ENCODE measurements around the gene TMEM17.

Gene TMEM17

GRCh38 chr2:62465741-62466502, 40.1 kb downstream of the TMEM17 start:
- H3K27ac ChIP-seq (replicated peaks) = no peak overlapping the region
- DNase-seq (ENCODE audit: low read depth in 1 of 2, low spot score in 1 of 2) = no peak
- no peak overlapping the region for H3K4me3 ChIP-seq (replicated peaks; ENCODE audit: insufficient read depth, low read length)
- no peaks in the 10 kb centered on the region for H3K27me3 ChIP-seq (ENCODE audit: insufficient read depth, poor library complexity, severe bottlenecking)
- TF ChIP-seq CTCF (IDR thresholded peaks at IDR 0.05; ENCODE audit: insufficient read depth, low read length) (no peak), GABPA (IDR thresholded peaks at IDR 0.05; ENCODE audit: low read depth) (no peak), POLR2AphosphoS5 (IDR thresholded peaks at IDR 0.05; ENCODE audit: low read depth) (no peak), REST (IDR thresholded peaks at IDR 0.05; ENCODE audit: insufficient replicate concordance, low read depth) (no peak), SPI1 (IDR thresholded peaks at IDR 0.05; ENCODE audit: borderline replicate concordance, low read depth) (peak; percentile 58; the same call in 1 of the 2 replicates)

GRCh38 chr2:62465039-62465740, 40.8 kb downstream of the TMEM17 start:
- no peak for DNase-seq (ENCODE audit: low read depth in 1 of 2, low spot score in 1 of 2)
- TF ChIP-seq REST (IDR thresholded peaks at IDR 0.05; ENCODE audit: insufficient replicate concordance, low read depth) (no peak), CTCF (IDR thresholded peaks at IDR 0.05; ENCODE audit: insufficient read depth, low read length) (no peak), POLR2AphosphoS5 (IDR thresholded peaks at IDR 0.05; ENCODE audit: low read depth) (no peak), SPI1 (IDR thresholded peaks at IDR 0.05; ENCODE audit: borderline replicate concordance, low read depth) (no peak), GABPA (IDR thresholded peaks at IDR 0.05; ENCODE audit: low read depth) (no peak)
- H3K27ac ChIP-seq (replicated peaks) = no peak overlapping the region
- H3K4me3 ChIP-seq (replicated peaks; ENCODE audit: insufficient read depth, low read length) = no peak overlapping the region
- H3K27me3 ChIP-seq (ENCODE audit: insufficient read depth, poor library complexity, severe bottlenecking) = no peaks in the 10 kb centered on the region

GRCh38 chr2:62464221-62465007, 41.6 kb downstream of the TMEM17 start:
- no peak overlapping the region for H3K27ac ChIP-seq (replicated peaks)
- TF ChIP-seq POLR2AphosphoS5 (IDR thresholded peaks at IDR 0.05; ENCODE audit: low read depth) = no peak
- no peak for DNase-seq (ENCODE audit: low read depth in 1 of 2, low spot score in 1 of 2)
- H3K27me3 ChIP-seq (ENCODE audit: insufficient read depth, poor library complexity, severe bottlenecking) = no peaks in the 10 kb centered on the region
- no peak overlapping the region for H3K4me3 ChIP-seq (replicated peaks; ENCODE audit: insufficient read depth, low read length)

- H3K27me3 ChIP-seq (ENCODE audit: insufficient read depth, poor library complexity, severe bottlenecking) = no peaks in the 10 kb centered on the region
- TF ChIP-seq CTCF (IDR thresholded peaks at IDR 0.05; ENCODE audit: insufficient read depth, low read length) (no peak), POLR2AphosphoS5 (IDR thresholded peaks at IDR 0.05; ENCODE audit: low read depth) (no peak), GABPA (IDR thresholded peaks at IDR 0.05; ENCODE audit: low read depth) (no peak), REST (IDR thresholded peaks at IDR 0.05; ENCODE audit: insufficient replicate concordance, low read depth) (no peak), SPI1 (IDR thresholded peaks at IDR 0.05; ENCODE audit: borderline replicate concordance, low read depth) (no peak)
- no peak overlapping the region for H3K27ac ChIP-seq (replicated peaks)
- H3K4me3 ChIP-seq (replicated peaks; ENCODE audit: insufficient read depth, low read length) = no peak overlapping the region
- no peak for DNase-seq (ENCODE audit: low read depth in 1 of 2, low spot score in 1 of 2)
Observed at GRCh38 chr2:62462211-62462610, 43.8 kb downstream of the TMEM17 start.

All from HL-60 (cell line).